Measurements from ENCODE around the gene SLC37A2. TPM values are rescaled to one million over a fixed set of nuclear protein-coding genes. Genes with fewer than 3 reads are reported as not detected.

Gene SLC37A2
- total and polyA plus RNA-seq, 2 of the 13 experiments (the other 11 are each of a cell fraction or from before 2014, with no cell fraction given) = 4.6 to 7.1 TPM

DNA sequence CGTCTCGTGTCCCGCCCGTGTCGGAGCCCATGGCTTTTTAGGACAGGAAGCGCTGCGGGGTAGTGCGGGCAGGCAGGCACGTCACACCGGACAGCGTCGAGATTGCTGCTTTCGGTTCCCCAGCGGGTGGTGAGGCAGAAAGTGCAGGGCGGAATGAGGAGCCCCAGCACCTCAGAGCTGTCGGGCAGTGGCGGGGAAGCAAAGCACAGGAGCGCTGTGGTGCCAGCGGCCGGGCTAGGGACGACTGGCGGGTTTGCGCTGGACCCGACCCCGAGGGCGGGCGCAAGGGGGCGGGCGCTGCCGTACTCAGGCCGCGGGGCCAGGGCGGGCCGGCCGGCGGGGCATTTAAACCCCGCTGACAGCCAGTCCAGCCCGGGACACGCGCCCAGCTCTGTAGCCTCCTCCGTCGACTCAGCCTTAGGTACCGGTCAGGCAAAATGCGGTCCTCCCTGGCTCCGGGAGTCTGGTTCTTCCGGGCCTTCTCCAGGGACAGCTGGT, at the start of gene SLC37A2 (continued):
- TF ChIP-seq LCORL (IDR thresholded peaks at IDR 0.05) (no peak), LCORL (CRISPR knock-in tag; IDR thresholded peaks at IDR 0.05) (peak; percentile 62), ZNF446 (CRISPR knock-in tag; IDR thresholded peaks at IDR 0.05) (no peak), SMAD1 (CRISPR knock-in tag; IDR thresholded peaks at IDR 0.05; ENCODE audit: borderline replicate concordance, low read depth) (no peak), ZC3H4 (CRISPR knock-in tag; IDR thresholded peaks at IDR 0.05; ENCODE audit: borderline replicate concordance) (no peak), FOXA1 (IDR thresholded peaks at IDR 0.05) (no peak), FOXA1 (CRISPR knock-in tag; IDR thresholded peaks at IDR 0.05) (no peak), SALL2 (CRISPR knock-in tag; IDR thresholded peaks at IDR 0.05) (no peak; the same call in 1 of the 2 replicates), MATR3 (CRISPR knock-in tag; IDR thresholded peaks at IDR 0.05) (no peak), XRCC5 (optimal IDR thresholded peaks at IDR 0.05; ENCODE audit: low read length) (peak; percentile 49), ZNF839 (CRISPR knock-in tag; IDR thresholded peaks at IDR 0.05; ENCODE audit: borderline replicate concordance) (no peak), ZC3H13 (CRISPR knock-in tag; IDR thresholded peaks at IDR 0.05) (peak; percentile 18; the same call in 1 of the 2 replicates), SOX13 (IDR thresholded peaks at IDR 0.05) (no peak), SOX13 (CRISPR knock-in tag; conservative IDR thresholded peaks at IDR 0.05 in 1 of 2, IDR thresholded peaks at IDR 0.05 in 1 of 2) (no peak), PHF20 (CRISPR knock-in tag; IDR thresholded peaks at IDR 0.05) (no peak), KLF16 (CRISPR knock-in tag; IDR thresholded peaks at IDR 0.05) (no peak), ZNF768 (CRISPR knock-in tag; IDR thresholded peaks at IDR 0.05) (peak; percentile 59; the same call in 1 of the 2 replicates), RARA (CRISPR knock-in tag; IDR thresholded peaks at IDR 0.05) (no peak)
- TF ChIP-seq, protein P1, sequence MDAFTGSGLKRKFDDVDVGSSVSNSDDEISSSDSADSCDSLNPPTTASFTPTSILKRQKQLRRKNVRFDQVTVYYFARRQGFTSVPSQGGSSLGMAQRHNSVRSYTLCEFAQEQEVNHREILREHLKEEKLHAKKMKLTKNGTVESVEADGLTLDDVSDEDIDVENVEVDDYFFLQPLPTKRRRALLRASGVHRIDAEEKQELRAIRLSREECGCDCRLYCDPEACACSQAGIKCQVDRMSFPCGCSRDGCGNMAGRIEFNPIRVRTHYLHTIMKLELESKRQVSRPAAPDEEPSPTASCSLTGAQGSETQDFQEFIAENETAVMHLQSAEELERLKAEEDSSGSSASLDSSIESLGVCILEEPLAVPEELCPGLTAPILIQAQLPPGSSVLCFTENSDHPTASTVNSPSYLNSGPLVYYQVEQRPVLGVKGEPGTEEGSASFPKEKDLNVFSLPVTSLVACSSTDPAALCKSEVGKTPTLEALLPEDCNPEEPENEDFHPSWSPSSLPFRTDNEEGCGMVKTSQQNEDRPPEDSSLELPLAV (CRISPR knock-in tag; conservative IDR thresholded peaks at IDR 0.05; ENCODE audit: low read depth) = no peak
- TF ChIP-seq, protein P2, sequence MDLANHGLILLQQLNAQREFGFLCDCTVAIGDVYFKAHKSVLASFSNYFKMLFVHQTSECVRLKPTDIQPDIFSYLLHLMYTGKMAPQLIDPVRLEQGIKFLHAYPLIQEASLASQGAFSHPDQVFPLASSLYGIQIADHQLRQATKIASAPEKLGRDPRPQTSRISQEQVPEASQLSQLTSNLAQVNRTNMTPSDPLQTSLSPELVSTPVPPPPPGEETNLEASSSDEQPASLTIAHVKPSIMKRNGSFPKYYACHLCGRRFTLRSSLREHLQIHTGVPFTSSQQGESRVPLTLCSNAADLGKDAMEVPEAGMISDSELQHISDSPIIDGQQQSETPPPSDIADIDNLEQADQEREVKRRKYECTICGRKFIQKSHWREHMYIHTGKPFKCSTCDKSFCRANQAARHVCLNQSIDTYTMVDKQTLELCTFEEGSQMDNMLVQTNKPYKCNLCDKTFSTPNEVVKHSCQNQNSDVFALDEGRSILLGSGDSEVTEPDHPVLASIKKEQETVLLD (CRISPR knock-in tag; IDR thresholded peaks at IDR 0.05; ENCODE audit: low read depth) = no peak
- TF ChIP-seq, protein P3, sequence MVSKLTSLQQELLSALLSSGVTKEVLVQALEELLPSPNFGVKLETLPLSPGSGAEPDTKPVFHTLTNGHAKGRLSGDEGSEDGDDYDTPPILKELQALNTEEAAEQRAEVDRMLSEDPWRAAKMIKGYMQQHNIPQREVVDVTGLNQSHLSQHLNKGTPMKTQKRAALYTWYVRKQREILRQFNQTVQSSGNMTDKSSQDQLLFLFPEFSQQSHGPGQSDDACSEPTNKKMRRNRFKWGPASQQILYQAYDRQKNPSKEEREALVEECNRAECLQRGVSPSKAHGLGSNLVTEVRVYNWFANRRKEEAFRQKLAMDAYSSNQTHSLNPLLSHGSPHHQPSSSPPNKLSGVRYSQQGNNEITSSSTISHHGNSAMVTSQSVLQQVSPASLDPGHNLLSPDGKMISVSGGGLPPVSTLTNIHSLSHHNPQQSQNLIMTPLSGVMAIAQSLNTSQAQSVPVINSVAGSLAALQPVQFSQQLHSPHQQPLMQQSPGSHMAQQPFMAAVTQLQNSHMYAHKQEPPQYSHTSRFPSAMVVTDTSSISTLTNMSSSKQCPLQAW (CRISPR knock-in tag; IDR thresholded peaks at IDR 0.05) = no peak
- TF ChIP-seq, protein P4, sequence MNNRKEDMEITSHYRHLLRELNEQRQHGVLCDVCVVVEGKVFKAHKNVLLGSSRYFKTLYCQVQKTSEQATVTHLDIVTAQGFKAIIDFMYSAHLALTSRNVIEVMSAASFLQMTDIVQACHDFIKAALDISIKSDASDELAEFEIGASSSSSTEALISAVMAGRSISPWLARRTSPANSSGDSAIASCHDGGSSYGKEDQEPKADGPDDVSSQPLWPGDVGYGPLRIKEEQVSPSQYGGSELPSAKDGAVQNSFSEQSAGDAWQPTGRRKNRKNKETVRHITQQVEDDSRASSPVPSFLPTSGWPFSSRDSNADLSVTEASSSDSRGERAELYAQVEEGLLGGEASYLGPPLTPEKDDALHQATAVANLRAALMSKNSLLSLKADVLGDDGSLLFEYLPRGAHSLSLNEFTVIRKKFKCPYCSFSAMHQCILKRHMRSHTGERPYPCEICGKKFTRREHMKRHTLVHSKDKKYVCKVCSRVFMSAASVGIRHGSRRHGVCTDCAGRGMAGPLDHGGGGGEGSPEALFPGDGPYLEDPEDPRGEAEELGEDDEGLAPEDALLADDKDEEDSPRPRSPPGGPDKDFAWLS (CRISPR knock-in tag; IDR thresholded peaks at IDR 0.05; ENCODE audit: borderline replicate concordance) = no peak
- TF ChIP-seq, protein P5, sequence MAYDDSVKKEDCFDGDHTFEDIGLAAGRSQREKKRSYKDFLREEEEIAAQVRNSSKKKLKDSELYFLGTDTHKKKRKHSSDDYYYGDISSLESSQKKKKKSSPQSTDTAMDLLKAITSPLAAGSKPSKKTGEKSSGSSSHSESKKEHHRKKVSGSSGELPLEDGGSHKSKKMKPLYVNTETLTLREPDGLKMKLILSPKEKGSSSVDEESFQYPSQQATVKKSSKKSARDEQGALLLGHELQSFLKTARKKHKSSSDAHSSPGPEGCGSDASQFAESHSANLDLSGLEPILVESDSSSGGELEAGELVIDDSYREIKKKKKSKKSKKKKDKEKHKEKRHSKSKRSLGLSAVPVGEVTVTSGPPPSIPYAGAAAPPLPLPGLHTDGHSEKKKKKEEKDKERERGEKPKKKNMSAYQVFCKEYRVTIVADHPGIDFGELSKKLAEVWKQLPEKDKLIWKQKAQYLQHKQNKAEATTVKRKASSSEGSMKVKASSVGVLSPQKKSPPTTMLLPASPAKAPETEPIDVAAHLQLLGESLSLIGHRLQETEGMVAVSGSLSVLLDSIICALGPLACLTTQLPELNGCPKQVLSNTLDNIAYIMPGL (CRISPR knock-in tag; IDR thresholded peaks at IDR 0.05; ENCODE audit: borderline replicate concordance in 1 of 2, low read depth in 1 of 2) = peak; percentile 76 to 79
